Transverse colon (tissue), 4 donors: ENCODE measurements around the gene AGTRAP. TPM values are rescaled to one million over a fixed set of nuclear protein-coding genes. Genes with fewer than 3 reads are reported as not detected.

Experiments
- DNase-seq: peaks from one replicate; pipeline ENCODE4 v3.0.0-alpha.2; 2019
- H3K27ac ChIP-seq, 4 donors: fragments of 200-600 bp; sonication (generic); 2 replicates each; pipeline ENCODE4 v1.5.1; 2016 to 2018; ENCODE audit warnings: inconsistent platforms in 4 of 4
- H3K27me3 ChIP-seq: fragments of 200-600 bp; sonication (generic); 2 replicates; pipeline ENCODE4 v1.5.1; 2017; ENCODE audit warnings: inconsistent platforms
- H3K36me3 ChIP-seq, 4 donors: fragments of 200-600 bp; sonication (generic); 2 replicates each; pipeline ENCODE4 v1.5.1; 2017 to 2019; ENCODE audit warnings: inconsistent platforms in 4 of 4
- H3K4me1 ChIP-seq, 4 donors: fragments of 200-600 bp; sonication (generic); 2 replicates each; pipeline ENCODE4 v1.5.1; 2017 to 2020; ENCODE audit warnings: inconsistent platforms in 4 of 4
- H3K4me3 ChIP-seq, 4 donors: fragments of 200-600 bp; sonication (generic); 1 replicate in 1 of 4; 2 replicates in 3 of 4; pipeline versions ENCODE4 v1.5.1 to v1.6.1; 2017 to 2019; ENCODE audit warnings: inconsistent platforms in 4 of 4
- H3K9me3 ChIP-seq, 2 donors: fragments of 200-600 bp; sonication (generic); 2 replicates each; pipeline ENCODE4 v1.5.1; 2017 to 2019; ENCODE audit warnings: inconsistent platforms in 2 of 2
- CTCF ChIP-seq, 5 experiments: fragments of 200-600 bp in 3 of 5; fragments of 450-650 bp in 2 of 5; sonication (generic) in 3 of 5; IDR thresholded peaks; 1 replicate in 2 of 5; 2 replicates in 3 of 5; pipeline ENCODE4 v1.5.1; 2016 to 2017; ENCODE audit warnings: antibody characterized with exemption in 5 of 5, inconsistent platforms in 3 of 5, mild to moderate bottlenecking in 2 of 5, moderate library complexity in 1 of 5
- EP300 ChIP-seq: sonication (generic); formaldehyde crosslinking; IDR thresholded peaks from one replicate; pipeline ENCODE4 v1.6.1; 2017; ENCODE audit warnings: antibody characterized with exemption, low read depth
- POLR2A ChIP-seq: fragments of 450-650 bp; IDR thresholded peaks from one replicate; pipeline ENCODE4 v1.6.1; 2016; ENCODE audit warnings: antibody characterized with exemption, mild to moderate bottlenecking, moderate library complexity
- POLR2AphosphoS5 ChIP-seq, 3 donors: sonication (generic); formaldehyde crosslinking; IDR thresholded peaks; one replicate each; pipeline ENCODE4 v1.6.1; 2016; ENCODE audit warnings: antibody characterized with exemption in 3 of 3
- WGBS, 2 donors: methylation state at CpG; one replicate each; pipeline ENCODE4 v1.1.5; 2018; ENCODE audit warnings: low coverage in 1 of 2; 5-methylcytosine and 5-hydroxymethylcytosine counted together
- in situ Hi-C, 4 donors: fragments of 200-750 bp; cut with MboI; loops; one replicate each; pipeline versions ENCODE4 v1.15.0 to v1.15.1; 2017; ENCODE audit warnings: low sequenced_read_pairs in 3 of 4, low pct_ligation_motif_present in 1 of 4, low pct_unique_long_range_greater_than_20kb in 1 of 4
- intact Hi-C: fragments of 100-400 bp; cut with DNase I; formaldehyde crosslinking; loops from one replicate; pipeline ENCODE4 v1.15.1; 2023; ENCODE audit warnings: low total_unique reads
- total RNA-seq, 4 donors: library from RNA; depleted of rRNA; stranded (reverse); fragments of >200 nt; gene quantifications; one replicate each; pipeline ENCODE4 v1.1.0, GENCODE V29; 2016

Gene AGTRAP
- total RNA-seq, 4 donors from 2014 or later = 1.2 to 27.0 (median 22.7) TPM

- Histone ChIP-seq H3K4me1 (no peaks in the 10 kb centered on the region), H3K9me3 (no peaks in the 10 kb centered on the region), H3K27ac (no peak overlapping the region), H3K4me3 (no peak overlapping the region), H3K36me3 (no peaks in the 10 kb centered on the region), H3K27me3 (peaks cover 29% of the 10 kb centered on the region)
- in situ Hi-C loops (no loop called here), intact Hi-C loops (no loop called here)
- no peak for DNase-seq
- TF ChIP-seq POLR2A (no peak), CTCF (IDR thresholded peaks at IDR 0.05) (no peak), EP300 (no peak), POLR2AphosphoS5 (IDR thresholded peaks at IDR 0.05) (no peak)
- 56 to 84% methylated on average over 8 to 34 of the region's 34 CpGs for WGBS, 2 donors
These were observed 35.1 kb upstream of the AGTRAP start for GRCh38 chr1:11700601-11701467.

- H3K27me3 ChIP-seq = peaks cover 35% of the 10 kb centered on the region
- WGBS, 2 donors = 45 to 100% methylated on average over 1 to 15 of the region's 15 CpGs
- no peak for TF ChIP-seq EP300
- no peak for TF ChIP-seq CTCF (IDR thresholded peaks at IDR 0.05)
- TF ChIP-seq POLR2A = no peak
- TF ChIP-seq POLR2AphosphoS5 (IDR thresholded peaks at IDR 0.05) = no peak
- H3K4me3 ChIP-seq = no peak overlapping the region
- intact Hi-C loops = no loop called here
- in situ Hi-C loops = no loop called here
- no peak overlapping the region for H3K27ac ChIP-seq
- no peaks in the 10 kb centered on the region for H3K4me1 ChIP-seq
- H3K9me3 ChIP-seq = no peaks in the 10 kb centered on the region
- no peak for DNase-seq
- no peaks in the 10 kb centered on the region for H3K36me3 ChIP-seq
These were observed 34.4 kb upstream of the AGTRAP start for GRCh38 chr1:11701551-11701961.

GRCh38 chr1:11701981-11702803 is 33.7 kb upstream of the AGTRAP start:
- WGBS, 2 donors = 74 to 75% methylated on average over 8 to 15 of the region's 15 CpGs
- Histone ChIP-seq H3K9me3 (no peaks in the 10 kb centered on the region), H3K36me3 (no peaks in the 10 kb centered on the region), H3K4me3 (no peak overlapping the region), H3K4me1 (no peaks in the 10 kb centered on the region), H3K27me3 (peaks cover 36% of the 10 kb centered on the region), H3K27ac (no peak overlapping the region)
- no peak for DNase-seq
- in situ Hi-C loops (no loop called here), intact Hi-C loops (no loop called here)
- TF ChIP-seq POLR2A (no peak), POLR2AphosphoS5 (IDR thresholded peaks at IDR 0.05) (no peak), EP300 (no peak), CTCF (IDR thresholded peaks at IDR 0.05) (no peak)
